Measurements from ENCODE around the gene STRN4. TPM values are rescaled to one million over a fixed set of nuclear protein-coding genes. Genes with fewer than 3 reads are reported as not detected.
"Not testable (repeated sequence)": the region's sequence is repeated elsewhere in the genome, so short reads cannot be mapped to it uniquely, and the experiment has no call there.

The STRN4 gene
- total RNA-seq, 1 donor from 2014 or later, result 97.7 TPM

DNA sequence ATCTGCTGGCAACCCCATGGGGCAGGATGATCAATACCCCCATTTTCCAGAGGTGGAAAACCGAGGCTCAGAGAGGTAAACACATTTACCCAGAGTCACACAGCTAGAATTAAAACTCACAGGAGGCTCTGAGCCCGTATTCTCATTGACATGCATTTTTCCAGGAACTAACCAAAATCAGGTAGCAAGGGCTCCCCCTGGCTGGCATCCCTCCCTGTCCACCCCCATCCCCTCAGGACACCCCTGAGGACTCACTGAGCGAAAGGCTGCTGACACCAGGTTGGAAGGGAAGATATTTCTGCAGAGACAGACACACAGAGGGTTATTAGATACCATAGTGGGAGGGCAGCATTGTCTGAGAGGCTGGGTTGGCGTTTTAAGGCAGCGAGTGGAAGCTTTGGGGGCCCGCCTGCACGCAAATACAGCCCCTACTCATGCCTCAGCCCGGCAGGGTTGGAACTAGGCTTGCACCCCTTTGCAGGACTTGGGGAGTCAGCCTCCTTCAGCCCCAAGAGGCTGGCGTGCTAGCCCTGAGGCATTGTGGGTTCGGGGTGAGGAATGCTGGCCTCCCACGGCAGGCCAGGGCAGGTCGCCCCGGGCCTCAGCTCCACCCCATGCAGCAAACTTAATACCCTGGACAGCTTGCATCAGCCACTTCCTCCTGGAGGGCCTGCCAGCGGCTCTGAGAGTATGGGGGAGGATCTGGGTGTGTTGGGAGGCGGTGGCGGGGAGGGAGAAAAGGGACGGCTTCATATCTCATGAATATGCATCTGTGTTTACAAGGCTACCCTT is 38.2 kb upstream of the STRN4 start:
- Mint-ChIP-seq H3K36me3 (ENCODE audit: low read depth) (peaks cover 65% of the 10 kb centered on the region), H3K4me1 (ENCODE audit: low read depth) (peaks cover 41% of the 10 kb centered on the region), H3K9me3 (no peaks in the 10 kb centered on the region), H3K27me3 (ENCODE audit: low read depth) (no peaks in the 10 kb centered on the region), H3K27ac (peak overlapping the region; percentile 93), H3K4me3 (ENCODE audit: low read depth) (peak overlapping the region; percentile 95)
- intact Hi-C loops (cut with micrococcal nuclease), result loop anchor here (5.0 kb wide), 1 partner anchor 182 kb away; the partner anchor contains the start of gene CALM3
- DNase-seq (ENCODE audit: low spot score), result peak; percentile 63

DNA sequence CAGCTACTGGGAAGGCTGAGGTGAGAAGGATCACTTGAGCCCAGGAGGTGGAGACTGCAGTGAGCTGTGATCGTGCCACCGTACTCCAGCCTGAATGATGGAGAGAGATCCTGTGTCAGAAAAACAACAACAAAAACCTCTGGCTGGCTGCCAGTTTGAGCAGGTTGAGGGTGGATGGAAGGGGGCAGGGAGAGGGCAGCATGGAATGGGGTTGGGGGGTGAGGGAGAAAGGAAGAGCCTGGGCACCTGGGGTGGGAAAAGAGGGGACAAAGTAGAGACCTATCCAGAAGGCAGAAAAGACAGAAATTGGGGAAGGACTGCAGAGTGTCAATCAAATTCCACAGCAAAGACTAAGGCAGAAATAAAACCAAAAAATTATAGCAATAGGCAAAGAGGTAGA is 37.4 kb upstream of the STRN4 start:
- peaks cover 69% of the 10 kb centered on the region for H3K36me3 Mint-ChIP-seq (ENCODE audit: low read depth)
- intact Hi-C loops (cut with micrococcal nuclease), result no loop called here
- H3K4me1 Mint-ChIP-seq (ENCODE audit: low read depth), result peaks cover 33% of the 10 kb centered on the region
- peak overlapping the region; percentile 93 for H3K27ac Mint-ChIP-seq
- H3K4me3 Mint-ChIP-seq (ENCODE audit: low read depth), result peak overlapping the region; percentile 95
- no peaks in the 10 kb centered on the region for H3K9me3 Mint-ChIP-seq
- DNase-seq (ENCODE audit: low spot score), result no peak
- no peaks in the 10 kb centered on the region for H3K27me3 Mint-ChIP-seq (ENCODE audit: low read depth)

DNA sequence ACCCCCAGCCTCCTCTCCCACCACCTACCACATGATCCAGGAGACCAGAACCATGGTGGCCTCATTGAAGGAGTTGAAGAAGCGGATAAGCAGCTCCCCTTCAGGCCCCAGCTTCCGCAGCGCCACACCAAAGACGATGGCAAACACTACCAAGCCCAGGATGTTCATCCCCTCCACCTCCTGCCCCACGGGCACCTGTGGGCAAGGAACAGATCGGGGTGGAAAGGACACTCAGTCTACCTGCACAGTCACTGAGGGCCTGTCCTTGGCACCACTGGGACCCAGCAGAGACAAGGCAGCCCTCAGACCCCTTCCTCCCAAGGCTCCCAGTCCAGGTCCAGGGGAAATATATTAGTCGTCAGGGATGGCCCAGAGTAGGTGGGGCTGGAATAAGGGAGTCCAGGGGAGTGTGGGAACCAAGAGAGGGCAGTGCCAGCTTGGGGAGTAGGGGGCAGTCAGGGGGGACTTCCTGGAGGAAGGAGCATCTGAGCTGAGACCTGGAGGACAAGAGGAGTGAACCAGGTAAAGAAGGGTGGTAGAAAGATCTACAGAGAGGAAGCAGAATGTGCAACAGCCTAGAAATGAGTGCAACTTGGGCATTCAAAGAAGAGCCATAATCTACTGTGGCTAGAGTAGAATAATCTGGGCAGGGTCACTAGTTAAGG is 36.2 kb upstream of the STRN4 start:
- intact Hi-C loops (cut with micrococcal nuclease), result no loop called here
- Mint-ChIP-seq H3K9me3 (no peaks in the 10 kb centered on the region), H3K27ac (peak overlapping the region; percentile 67), H3K27me3 (ENCODE audit: low read depth) (no peaks in the 10 kb centered on the region), H3K4me3 (ENCODE audit: low read depth) (peak overlapping the region; percentile 95), H3K4me1 (ENCODE audit: low read depth) (peaks cover 36% of the 10 kb centered on the region), H3K36me3 (ENCODE audit: low read depth) (peaks cover 80% of the 10 kb centered on the region)
- no peak for DNase-seq (ENCODE audit: low spot score)

DNA sequence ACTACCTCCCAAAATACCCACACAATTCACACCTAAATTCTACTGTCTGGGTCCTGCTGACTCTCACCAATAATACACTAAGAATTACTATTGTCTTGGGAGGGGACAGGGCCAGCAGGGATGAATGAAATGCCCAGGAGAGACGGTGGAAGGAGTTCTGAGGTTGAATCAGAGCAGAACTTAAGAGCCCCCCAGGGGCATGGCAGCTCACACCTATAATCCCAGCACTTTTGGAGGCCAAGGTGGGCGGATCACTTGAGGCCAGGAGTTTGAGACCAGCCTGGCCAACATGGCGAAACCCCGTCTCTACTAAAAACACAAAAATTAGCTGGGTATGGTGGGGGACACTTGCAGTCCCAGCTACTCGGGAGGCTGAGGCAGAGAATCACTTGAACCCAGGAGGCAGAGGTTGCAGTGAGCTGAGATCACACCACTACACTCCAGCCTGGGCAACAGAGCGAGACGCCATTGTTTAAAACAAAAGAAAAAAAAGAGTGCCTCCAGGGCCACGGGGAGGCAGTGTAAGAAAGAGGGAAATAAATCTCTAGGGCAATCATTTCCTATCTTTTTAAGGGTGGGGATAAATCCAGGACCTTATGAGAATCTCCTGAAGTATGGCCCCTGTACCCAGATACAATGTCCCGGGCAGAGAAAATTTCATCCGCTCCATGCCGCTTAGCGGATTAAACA is 31.9 kb upstream of the STRN4 start:
- H3K9me3 Mint-ChIP-seq; H3K4me3 Mint-ChIP-seq (ENCODE audit: low read depth); intact Hi-C loops (cut with micrococcal nuclease); H3K27ac Mint-ChIP-seq; DNase-seq (ENCODE audit: low spot score); H3K27me3 Mint-ChIP-seq (ENCODE audit: low read depth): not testable (repeated sequence)
- H3K4me1 Mint-ChIP-seq (ENCODE audit: low read depth), result peaks cover 12% of the 10 kb centered on the region
- peaks cover 68% of the 10 kb centered on the region for H3K36me3 Mint-ChIP-seq (ENCODE audit: low read depth)

DNA sequence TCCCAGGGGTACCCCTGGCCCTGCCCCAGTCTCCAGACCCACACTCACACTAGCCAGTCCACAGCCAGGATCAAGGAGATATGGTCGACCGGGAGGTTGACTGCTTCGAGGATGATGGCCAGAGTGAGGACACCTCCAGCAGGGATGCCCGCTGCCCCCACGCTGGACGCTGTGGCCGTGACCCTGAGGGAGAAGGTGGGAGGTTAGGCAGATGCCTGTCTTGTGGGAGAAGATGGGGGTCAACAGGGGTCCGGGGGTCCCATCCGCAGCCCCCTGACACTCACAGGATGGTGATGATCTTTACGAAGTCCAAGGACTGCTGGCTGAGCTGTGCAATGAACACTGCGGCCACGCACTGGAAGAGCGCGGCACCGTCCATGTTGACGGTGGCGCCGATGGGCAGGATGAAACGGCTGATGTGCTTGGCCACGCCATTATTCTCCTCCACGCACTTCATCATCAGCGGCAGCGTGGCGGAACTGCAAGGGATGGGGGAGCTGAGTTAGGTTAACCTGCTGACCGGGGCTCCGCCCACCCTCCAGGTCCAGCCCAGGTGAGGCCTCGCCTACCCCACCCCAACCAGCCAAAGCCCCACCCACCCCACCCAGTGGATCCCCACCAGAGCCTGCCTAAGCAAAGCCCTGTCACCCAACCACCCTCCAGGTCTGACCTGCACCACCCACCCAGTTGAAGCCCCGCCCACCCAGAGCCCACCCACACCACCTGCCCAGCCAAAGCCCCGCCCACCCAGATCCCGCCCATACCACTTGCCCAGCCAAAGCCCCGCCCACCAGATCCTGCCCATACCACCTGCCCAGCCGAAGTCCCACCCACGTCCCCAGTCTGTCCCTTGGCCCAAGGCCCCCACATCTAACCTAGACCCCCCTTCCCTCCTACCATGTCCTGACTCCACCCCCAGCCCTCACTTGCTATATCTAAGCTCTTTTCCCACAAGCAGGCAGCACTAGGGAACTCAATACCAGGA is 31.0 kb upstream of the STRN4 start:
- H3K27ac Mint-ChIP-seq, result no peak overlapping the region
- DNase-seq (ENCODE audit: low spot score), result no peak
- no peaks in the 10 kb centered on the region for H3K27me3 Mint-ChIP-seq (ENCODE audit: low read depth)
- no peaks in the 10 kb centered on the region for H3K9me3 Mint-ChIP-seq
- H3K36me3 Mint-ChIP-seq (ENCODE audit: low read depth), result peaks cover 62% of the 10 kb centered on the region
- intact Hi-C loops (cut with micrococcal nuclease), result no loop called here
- peaks cover 7% of the 10 kb centered on the region for H3K4me1 Mint-ChIP-seq (ENCODE audit: low read depth)
- no peak overlapping the region for H3K4me3 Mint-ChIP-seq (ENCODE audit: low read depth)

DNA sequence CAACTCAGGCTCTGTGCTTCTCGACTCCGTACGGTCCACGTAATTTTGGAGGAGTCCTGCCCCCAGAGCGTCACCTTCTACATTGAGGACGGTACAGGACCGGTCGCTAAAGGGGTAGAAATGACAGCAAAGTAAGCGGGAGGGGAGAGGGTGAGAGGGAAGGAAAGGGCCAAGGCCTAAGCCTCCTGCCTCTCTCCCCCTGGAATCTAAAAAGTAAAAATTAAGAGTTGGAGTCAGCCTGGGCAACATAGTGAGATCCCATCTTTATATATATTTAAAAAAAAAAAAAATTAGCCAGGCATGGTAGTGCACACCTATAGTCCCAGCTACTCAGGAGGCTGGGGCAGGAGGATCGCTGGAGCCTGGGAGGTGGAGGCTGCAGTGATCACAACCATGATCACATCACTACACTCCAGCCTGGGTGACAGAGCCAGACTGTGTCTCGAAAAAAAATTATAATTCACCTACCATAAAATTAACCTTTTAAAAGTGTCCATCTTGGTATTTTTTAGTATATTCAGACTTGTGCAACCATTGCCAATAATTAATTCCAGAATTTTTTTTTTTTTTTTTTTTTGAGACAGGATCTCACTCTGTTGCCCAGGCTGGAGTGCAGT is 29.5 kb upstream of the STRN4 start:
- no peaks in the 10 kb centered on the region for H3K9me3 Mint-ChIP-seq
- intact Hi-C loops (cut with micrococcal nuclease), result no loop called here
- no peak overlapping the region for H3K27ac Mint-ChIP-seq
- peaks cover 6% of the 10 kb centered on the region for H3K4me1 Mint-ChIP-seq (ENCODE audit: low read depth)
- H3K36me3 Mint-ChIP-seq (ENCODE audit: low read depth), result peaks cover 56% of the 10 kb centered on the region
- DNase-seq (ENCODE audit: low spot score), result no peak
- H3K4me3 Mint-ChIP-seq (ENCODE audit: low read depth), result no peak overlapping the region
- H3K27me3 Mint-ChIP-seq (ENCODE audit: low read depth), result no peaks in the 10 kb centered on the region

DNA sequence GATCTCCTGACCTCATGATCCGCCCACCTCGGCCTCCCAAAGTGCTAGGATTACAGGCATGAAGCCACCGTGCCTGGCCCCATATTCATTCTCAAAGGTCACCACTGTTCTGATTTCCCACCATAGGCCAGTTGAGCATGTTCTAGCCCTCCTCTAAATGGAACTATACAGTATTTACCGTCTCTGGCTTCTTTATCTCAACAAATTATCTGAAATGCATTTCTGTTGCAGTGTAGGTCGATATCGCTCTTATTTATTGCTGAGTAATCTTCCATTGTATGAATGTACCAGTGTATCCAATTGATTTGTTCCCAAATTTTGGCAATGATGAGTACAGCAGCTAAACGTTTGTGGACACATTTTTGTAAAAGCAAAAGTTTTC is 26.8 kb upstream of the STRN4 start:
- Mint-ChIP-seq H3K27me3 (ENCODE audit: low read depth) (no peaks in the 10 kb centered on the region), H3K36me3 (ENCODE audit: low read depth) (peaks cover 42% of the 10 kb centered on the region), H3K27ac (no peak overlapping the region), H3K9me3 (no peaks in the 10 kb centered on the region), H3K4me1 (ENCODE audit: low read depth) (peaks cover 6% of the 10 kb centered on the region), H3K4me3 (ENCODE audit: low read depth) (no peak overlapping the region)
- DNase-seq (ENCODE audit: low spot score), result no peak
- intact Hi-C loops (cut with micrococcal nuclease), result no loop called here

DNA sequence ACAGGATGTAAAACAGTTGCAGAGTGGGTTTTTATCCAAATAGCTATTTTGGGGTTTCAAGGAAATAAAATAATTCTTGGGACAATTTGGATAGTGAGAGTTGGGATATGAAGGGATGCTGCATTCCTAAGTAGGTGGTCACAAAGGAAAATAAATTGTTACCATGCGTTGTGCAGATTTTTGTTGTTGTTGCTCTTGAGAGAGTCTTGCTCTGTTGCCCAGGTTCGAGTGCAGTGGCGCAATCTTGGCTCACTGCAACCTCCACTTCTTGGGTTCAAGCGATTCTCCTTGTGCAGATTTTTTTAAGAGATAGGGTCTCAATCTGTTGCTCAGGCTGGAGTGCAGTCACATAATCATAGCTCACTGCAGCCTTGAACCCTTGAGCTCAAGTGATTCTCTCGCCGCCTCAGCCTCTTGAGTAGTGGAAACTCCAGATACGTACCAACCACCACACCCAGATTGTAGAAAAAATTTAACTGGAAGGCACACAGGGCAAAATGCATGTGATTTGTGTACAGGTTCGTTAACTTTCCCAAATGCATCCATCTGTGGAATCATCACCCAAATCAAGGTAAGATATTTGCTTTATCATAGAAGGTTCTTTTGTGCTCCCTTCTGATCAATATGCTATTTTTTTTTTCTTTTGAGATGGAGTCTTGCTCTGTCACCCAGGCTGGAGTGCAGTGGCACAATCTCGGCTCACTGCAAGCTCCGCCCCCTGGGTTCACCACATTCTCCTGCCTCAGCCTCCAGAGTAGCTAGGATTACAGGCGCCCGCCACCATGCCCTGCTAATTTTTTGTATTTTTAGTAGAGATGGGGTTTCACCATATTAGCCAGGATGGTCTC is 26.1 kb upstream of the STRN4 start:
- H3K27me3 Mint-ChIP-seq (ENCODE audit: low read depth), result no peaks in the 10 kb centered on the region
- H3K36me3 Mint-ChIP-seq (ENCODE audit: low read depth), result peaks cover 37% of the 10 kb centered on the region
- H3K4me1 Mint-ChIP-seq (ENCODE audit: low read depth), result peaks cover 3% of the 10 kb centered on the region
- intact Hi-C loops (cut with micrococcal nuclease), result no loop called here
- H3K27ac Mint-ChIP-seq, result no peak overlapping the region
- H3K4me3 Mint-ChIP-seq (ENCODE audit: low read depth), result no peak overlapping the region
- no peaks in the 10 kb centered on the region for H3K9me3 Mint-ChIP-seq
- DNase-seq (ENCODE audit: low spot score), result no peak

DNA sequence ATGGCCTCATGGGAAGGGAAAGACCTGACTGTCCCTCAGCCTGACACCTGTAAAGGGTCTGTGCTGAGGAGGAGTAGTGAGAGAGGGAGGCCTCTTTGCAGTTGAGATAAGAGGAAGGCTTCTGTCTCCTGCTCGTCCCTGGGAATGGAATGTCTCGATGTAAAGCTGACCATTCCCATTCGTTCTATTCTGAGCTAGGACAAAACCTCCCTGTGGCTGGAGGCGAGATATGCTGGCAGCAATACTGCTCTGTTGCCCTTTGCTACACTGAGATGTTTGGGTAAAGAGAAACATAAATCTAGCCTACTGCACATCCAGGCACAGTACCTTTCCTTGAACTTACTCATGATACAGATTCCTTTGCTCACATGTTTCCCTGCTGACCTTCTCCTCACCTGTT is 22.5 kb upstream of the STRN4 start:
- H3K27me3 Mint-ChIP-seq (ENCODE audit: low read depth), result not testable (repeated sequence)

DNA sequence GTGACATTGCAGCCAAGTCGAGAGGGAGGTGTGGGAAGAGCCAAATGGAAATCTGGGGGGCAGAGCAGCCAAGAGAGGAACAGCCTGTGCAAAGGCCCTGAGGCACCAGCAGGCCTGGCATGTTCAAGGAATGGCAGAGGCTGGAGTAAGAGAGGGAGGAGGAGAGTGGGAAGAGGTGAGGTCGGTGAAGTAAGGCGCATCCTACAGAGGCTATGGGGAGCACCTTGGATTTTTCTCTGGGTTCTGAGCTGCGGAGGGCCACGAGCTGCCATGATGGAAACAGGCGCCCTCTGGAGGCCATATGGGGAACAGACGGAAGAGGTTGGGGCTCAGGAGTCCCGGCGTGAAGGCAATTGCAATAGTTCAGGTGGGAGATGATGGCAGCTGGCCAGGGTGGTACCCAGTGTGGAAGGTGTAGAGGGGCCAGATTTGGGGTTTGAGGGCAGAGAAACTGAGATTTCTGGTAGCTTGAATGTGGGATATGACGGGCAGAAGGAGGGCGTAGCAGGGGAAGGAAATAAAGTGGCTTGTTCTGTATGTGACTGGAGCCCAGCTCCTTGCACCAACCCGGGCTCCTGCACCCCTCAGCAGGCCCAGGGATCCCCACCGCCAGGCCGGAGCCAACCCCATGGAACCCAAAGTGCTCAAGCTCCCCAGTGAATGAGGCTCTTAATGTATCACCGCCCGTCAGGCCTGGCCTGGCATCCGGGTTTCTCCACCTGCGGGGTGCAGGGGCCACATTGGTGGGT is 20.5 kb upstream of the STRN4 start:
- Mint-ChIP-seq H3K36me3 (ENCODE audit: low read depth) (peaks cover 4% of the 10 kb centered on the region), H3K9me3 (no peaks in the 10 kb centered on the region), H3K27ac (no peak overlapping the region), H3K4me1 (ENCODE audit: low read depth) (peaks cover 2% of the 10 kb centered on the region), H3K4me3 (ENCODE audit: low read depth) (no peak overlapping the region), H3K27me3 (ENCODE audit: low read depth) (no peaks in the 10 kb centered on the region)
- peak; percentile 46 for DNase-seq (ENCODE audit: low spot score)
- intact Hi-C loops (cut with micrococcal nuclease), result no loop called here

More for the DNA sequence above, 22.5 kb upstream of the STRN4 start:
- H3K4me1 Mint-ChIP-seq (ENCODE audit: low read depth); intact Hi-C loops (cut with micrococcal nuclease); H3K4me3 Mint-ChIP-seq (ENCODE audit: low read depth); DNase-seq (ENCODE audit: low spot score); H3K9me3 Mint-ChIP-seq; H3K27ac Mint-ChIP-seq; H3K36me3 Mint-ChIP-seq (ENCODE audit: low read depth): not testable (repeated sequence)

DNA sequence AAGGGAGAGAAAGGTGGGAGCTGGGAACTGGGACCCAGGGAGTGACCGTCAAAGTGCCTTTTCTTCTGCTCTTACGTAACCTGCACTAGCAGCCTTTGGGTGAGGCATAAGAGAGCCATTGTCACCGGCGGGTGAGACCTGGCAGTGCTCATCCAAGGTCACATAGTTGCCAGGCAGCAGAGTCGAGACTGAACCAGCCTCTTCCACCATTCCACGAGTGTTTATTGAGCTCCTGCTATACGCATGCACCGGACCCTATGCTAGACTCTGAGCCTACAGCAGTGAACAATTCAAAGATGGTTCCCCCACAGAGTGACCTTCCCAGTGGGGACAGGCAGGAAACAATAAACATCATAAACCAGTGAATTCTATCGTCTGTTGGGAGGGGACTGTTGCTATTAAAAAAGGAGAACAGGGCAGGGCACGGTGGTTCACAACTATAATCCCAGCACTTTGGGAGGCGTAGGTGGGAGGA is 18.6 kb upstream of the STRN4 start:
- Mint-ChIP-seq H3K36me3 (ENCODE audit: low read depth) (no peaks in the 10 kb centered on the region), H3K4me1 (ENCODE audit: low read depth) (peaks cover 2% of the 10 kb centered on the region), H3K27me3 (ENCODE audit: low read depth) (no peaks in the 10 kb centered on the region), H3K4me3 (ENCODE audit: low read depth) (no peak overlapping the region), H3K27ac (no peak overlapping the region), H3K9me3 (no peaks in the 10 kb centered on the region)
- DNase-seq (ENCODE audit: low spot score), result no peak
- intact Hi-C loops (cut with micrococcal nuclease), result no loop called here

All from activated T-helper 2 cell treated with anti-CD3 and anti-CD28 coated beads, Interferon-gamma antibody, Interleukin-2, Interleukin-4, amounts not matched to agents 10 μg/mL and 5 μg/mL and 100 μg/mL, durations not matched to agents 14 hours and 24 hours and 36 hours (primary cell).